SK-N-SH treated with all-trans-retinoic acid at 6 μM for 48 hours (cell line): ENCODE measurements around the gene MINDY4.

Experiments
- ATAC-seq: fragments of 200-7000 bp; cut with Tn5 transposase; 3 replicates; pipeline ENCODE4 v1.9.1; 2020; ENCODE audit warnings: mild to moderate bottlenecking, moderate library complexity
- ARNTL ChIP-seq: fragments of 450-650 bp; formaldehyde crosslinking; IDR thresholded peaks from 2 replicates; pipeline ENCODE4 v1.5.0; 2020; ENCODE audit warnings: low read depth, mild to moderate bottlenecking, moderate library complexity, borderline replicate concordance
- CREB5 ChIP-seq: fragments of 250-450 bp; sonication (Bioruptor Pico); IDR thresholded peaks from 2 replicates; pipeline ENCODE4 v1.5.1; 2020; ENCODE audit warnings: low read depth, mild to moderate bottlenecking, moderate library complexity
- CSDC2 ChIP-seq: fragments of 250-450 bp; sonication (Bioruptor Pico); IDR thresholded peaks from 2 replicates; pipeline ENCODE4 v1.5.0; 2020; ENCODE audit warnings: mild to moderate bottlenecking, moderate library complexity
- ESRRG ChIP-seq: fragments of 250-450 bp; sonication (Bioruptor Pico); IDR thresholded peaks from 2 replicates; pipeline ENCODE4 v1.6.1; 2021; ENCODE audit warnings: mild to moderate bottlenecking
- GLIS3 ChIP-seq: fragments of 250-450 bp; sonication (Bioruptor Pico); IDR thresholded peaks from 2 replicates; pipeline ENCODE4 v1.5.0; 2020; ENCODE audit warnings: mild to moderate bottlenecking, moderate library complexity
- ISL1 ChIP-seq: fragments of 250-450 bp; sonication (Bioruptor Pico); IDR thresholded peaks from 2 replicates; pipeline ENCODE4 v2.1.2; 2022; ENCODE audit warnings: mild to moderate bottlenecking, moderate library complexity
- OSR1 ChIP-seq: fragments of 250-450 bp; sonication (Bioruptor Pico); IDR thresholded peaks from 2 replicates; pipeline ENCODE4 v1.8.0; 2022; ENCODE audit warnings: moderate library complexity, mild to moderate bottlenecking, inconsistent platforms
- PATZ1 ChIP-seq: fragments of 250-450 bp; sonication (Bioruptor Pico); IDR thresholded peaks from 2 replicates; pipeline ENCODE4 v1.8.0; 2020; ENCODE audit warnings: mild to moderate bottlenecking, moderate library complexity, borderline replicate concordance
- PPARA ChIP-seq: fragments of 250-450 bp; sonication (Bioruptor Pico); IDR thresholded peaks from 2 replicates; pipeline ENCODE4 v1.5.0; 2020; ENCODE audit warnings: mild to moderate bottlenecking, borderline replicate concordance
- RARB ChIP-seq: fragments of 250-450 bp; sonication (Bioruptor Pico); IDR thresholded peaks from 2 replicates; pipeline ENCODE4 v1.8.0; 2021; ENCODE audit warnings: mild to moderate bottlenecking, moderate library complexity
- TCF4 ChIP-seq: fragments of 250-450 bp; sonication (Bioruptor Pico); IDR thresholded peaks from 2 replicates; pipeline ENCODE4 v1.8.0; 2021; ENCODE audit warnings: mild to moderate bottlenecking, moderate library complexity, borderline replicate concordance
- TOX ChIP-seq: fragments of 250-450 bp; sonication (Bioruptor Pico); IDR thresholded peaks from 2 replicates; pipeline ENCODE4 v1.8.0; 2021; ENCODE audit warnings: mild to moderate bottlenecking, moderate library complexity, borderline replicate concordance
- ZC3H10 ChIP-seq: fragments of 250-450 bp; sonication (Bioruptor Pico); IDR thresholded peaks from 2 replicates; pipeline ENCODE4 v1.5.1; 2021; ENCODE audit warnings: mild to moderate bottlenecking, moderate library complexity
- ZNF70 ChIP-seq: fragments of 450-650 bp; formaldehyde crosslinking; IDR thresholded peaks from 2 replicates; pipeline ENCODE4 v1.5.0; 2020; ENCODE audit warnings: mild to moderate bottlenecking, moderate library complexity
- ZNF8 ChIP-seq: fragments of 450-650 bp; formaldehyde crosslinking; IDR thresholded peaks from 2 replicates; pipeline ENCODE4 v1.5.0; 2020; ENCODE audit warnings: mild to moderate bottlenecking, moderate library complexity
- TF ChIP-seq, protein P1 (sequence below): fragments of 250-450 bp; sonication (Bioruptor Pico); IDR thresholded peaks from 2 replicates; pipeline ENCODE4 v1.5.1; 2021; ENCODE audit warnings: mild to moderate bottlenecking, moderate library complexity
- TF ChIP-seq, protein P2 (sequence below): fragments of 250-450 bp; sonication (Bioruptor Pico); IDR thresholded peaks from 2 replicates; pipeline ENCODE4 v1.8.0; 2021; ENCODE audit warnings: low read depth, mild to moderate bottlenecking, moderate library complexity, borderline replicate concordance
- TF ChIP-seq, protein P3 (sequence below): fragments of 250-450 bp; sonication (Bioruptor Pico); IDR thresholded peaks from 2 replicates; pipeline ENCODE4 v1.5.0; 2020; ENCODE audit warnings: mild to moderate bottlenecking, moderate library complexity

The MINDY4 gene

GRCh38 chr7:30912021-30912730 is 141.0 kb downstream of the MINDY4 start:
- no peak for ATAC-seq
- TF ChIP-seq PATZ1 (CRISPR knock-in tag): no peak
- no peak for TF ChIP-seq OSR1 (CRISPR knock-in tag)
- no peak for TF ChIP-seq GLIS3 (CRISPR knock-in tag)
- TF ChIP-seq, protein P1, sequence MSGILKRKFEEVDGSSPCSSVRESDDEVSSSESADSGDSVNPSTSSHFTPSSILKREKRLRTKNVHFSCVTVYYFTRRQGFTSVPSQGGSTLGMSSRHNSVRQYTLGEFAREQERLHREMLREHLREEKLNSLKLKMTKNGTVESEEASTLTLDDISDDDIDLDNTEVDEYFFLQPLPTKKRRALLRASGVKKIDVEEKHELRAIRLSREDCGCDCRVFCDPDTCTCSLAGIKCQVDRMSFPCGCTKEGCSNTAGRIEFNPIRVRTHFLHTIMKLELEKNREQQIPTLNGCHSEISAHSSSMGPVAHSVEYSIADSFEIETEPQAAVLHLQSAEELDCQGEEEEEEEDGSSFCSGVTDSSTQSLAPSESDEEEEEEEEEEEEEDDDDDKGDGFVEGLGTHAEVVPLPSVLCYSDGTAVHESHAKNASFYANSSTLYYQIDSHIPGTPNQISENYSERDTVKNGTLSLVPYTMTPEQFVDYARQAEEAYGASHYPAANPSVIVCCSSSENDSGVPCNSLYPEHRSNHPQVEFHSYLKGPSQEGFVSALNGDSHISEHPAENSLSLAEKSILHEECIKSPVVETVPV (CRISPR knock-in tag): no peak
- no peak for TF ChIP-seq TCF4 (CRISPR knock-in tag)
- TF ChIP-seq, protein P2, sequence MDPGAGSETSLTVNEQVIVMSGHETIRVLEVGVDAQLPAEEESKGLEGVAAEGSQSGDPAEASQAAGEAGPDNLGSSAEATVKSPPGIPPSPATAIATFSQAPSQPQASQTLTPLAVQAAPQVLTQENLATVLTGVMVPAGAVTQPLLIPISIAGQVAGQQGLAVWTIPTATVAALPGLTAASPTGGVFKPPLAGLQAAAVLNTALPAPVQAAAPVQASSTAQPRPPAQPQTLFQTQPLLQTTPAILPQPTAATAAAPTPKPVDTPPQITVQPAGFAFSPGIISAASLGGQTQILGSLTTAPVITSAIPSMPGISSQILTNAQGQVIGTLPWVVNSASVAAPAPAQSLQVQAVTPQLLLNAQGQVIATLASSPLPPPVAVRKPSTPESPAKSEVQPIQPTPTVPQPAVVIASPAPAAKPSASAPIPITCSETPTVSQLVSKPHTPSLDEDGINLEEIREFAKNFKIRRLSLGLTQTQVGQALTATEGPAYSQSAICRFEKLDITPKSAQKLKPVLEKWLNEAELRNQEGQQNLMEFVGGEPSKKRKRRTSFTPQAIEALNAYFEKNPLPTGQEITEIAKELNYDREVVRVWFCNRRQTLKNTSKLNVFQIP: no peak
- no peak for TF ChIP-seq PPARA (CRISPR knock-in tag)
- TF ChIP-seq, protein P3, sequence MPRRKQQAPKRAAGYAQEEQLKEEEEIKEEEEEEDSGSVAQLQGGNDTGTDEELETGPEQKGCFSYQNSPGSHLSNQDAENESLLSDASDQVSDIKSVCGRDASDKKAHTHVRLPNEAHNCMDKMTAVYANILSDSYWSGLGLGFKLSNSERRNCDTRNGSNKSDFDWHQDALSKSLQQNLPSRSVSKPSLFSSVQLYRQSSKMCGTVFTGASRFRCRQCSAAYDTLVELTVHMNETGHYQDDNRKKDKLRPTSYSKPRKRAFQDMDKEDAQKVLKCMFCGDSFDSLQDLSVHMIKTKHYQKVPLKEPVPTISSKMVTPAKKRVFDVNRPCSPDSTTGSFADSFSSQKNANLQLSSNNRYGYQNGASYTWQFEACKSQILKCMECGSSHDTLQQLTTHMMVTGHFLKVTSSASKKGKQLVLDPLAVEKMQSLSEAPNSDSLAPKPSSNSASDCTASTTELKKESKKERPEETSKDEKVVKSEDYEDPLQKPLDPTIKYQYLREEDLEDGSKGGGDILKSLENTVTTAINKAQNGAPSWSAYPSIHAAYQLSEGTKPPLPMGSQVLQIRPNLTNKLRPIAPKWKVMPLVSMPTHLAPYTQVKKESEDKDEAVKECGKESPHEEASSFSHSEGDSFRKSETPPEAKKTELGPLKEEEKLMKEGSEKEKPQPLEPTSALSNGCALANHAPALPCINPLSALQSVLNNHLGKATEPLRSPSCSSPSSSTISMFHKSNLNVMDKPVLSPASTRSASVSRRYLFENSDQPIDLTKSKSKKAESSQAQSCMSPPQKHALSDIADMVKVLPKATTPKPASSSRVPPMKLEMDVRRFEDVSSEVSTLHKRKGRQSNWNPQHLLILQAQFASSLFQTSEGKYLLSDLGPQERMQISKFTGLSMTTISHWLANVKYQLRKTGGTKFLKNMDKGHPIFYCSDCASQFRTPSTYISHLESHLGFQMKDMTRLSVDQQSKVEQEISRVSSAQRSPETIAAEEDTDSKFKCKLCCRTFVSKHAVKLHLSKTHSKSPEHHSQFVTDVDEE (CRISPR knock-in tag): no peak
- no peak for TF ChIP-seq ZNF70 (CRISPR knock-in tag)
- TF ChIP-seq TOX (CRISPR knock-in tag): no peak
- no peak for TF ChIP-seq ESRRG (CRISPR knock-in tag)
- TF ChIP-seq CREB5: no peak

- ATAC-seq: no peak
- TF ChIP-seq ZNF70 (CRISPR knock-in tag): no peak
- TF ChIP-seq PATZ1 (CRISPR knock-in tag): no peak
- TF ChIP-seq TCF4 (CRISPR knock-in tag): no peak
- TF ChIP-seq ISL1 (CRISPR knock-in tag): no peak
- no peak for TF ChIP-seq ZNF8 (CRISPR knock-in tag)
- TF ChIP-seq CSDC2: no peak
- TF ChIP-seq, protein P2: no peak
- no peak for TF ChIP-seq PPARA (CRISPR knock-in tag)
- no peak for TF ChIP-seq OSR1 (CRISPR knock-in tag)
- no peak for TF ChIP-seq RARB
- no peak for TF ChIP-seq CREB5
- TF ChIP-seq ZC3H10 (CRISPR knock-in tag): no peak
- no peak for TF ChIP-seq TOX (CRISPR knock-in tag)
- TF ChIP-seq, protein P1 (CRISPR knock-in tag): no peak
- TF ChIP-seq GLIS3 (CRISPR knock-in tag): no peak
- TF ChIP-seq ESRRG (CRISPR knock-in tag): no peak
- no peak for TF ChIP-seq ARNTL (CRISPR knock-in tag)
Observed at GRCh38 chr7:30912731-30912985, 141.4 kb downstream of the MINDY4 start.
